ENCODE results near the gene PIK3CD.

- TF ChIP-seq POLR2A (IDR thresholded peaks at IDR 0.05), result no peak
- no peak for TF ChIP-seq CTCF (IDR thresholded peaks at IDR 0.05)
Measured at GRCh38 chr1:9767964-9768668, 116.6 kb downstream of the PIK3CD start.
